Measurements from ENCODE around the gene CRB2. TPM values are rescaled to one million over a fixed set of nuclear protein-coding genes. Genes with fewer than 3 reads are reported as not detected.

CRB2 gene
- total RNA-seq, 1 donor from 2014 or later: 0.35 TPM

- no peak for DNase-seq (ENCODE audit: low read depth)
- no peak for TF ChIP-seq CTCF (conservative IDR thresholded peaks at IDR 0.05; ENCODE audit: low read depth, low read length)
- H3K4me3 ChIP-seq (ENCODE audit: low read depth, low read length): no peak overlapping the region
Observed at GRCh38 chr9:123391233-123391632, 35.2 kb downstream of the CRB2 start.

GRCh38 chr9:123391946-123392345, 35.9 kb downstream of the CRB2 start:
- no peak for DNase-seq (ENCODE audit: low read depth)
- H3K4me3 ChIP-seq (ENCODE audit: low read depth, low read length): no peak overlapping the region
- no peak for TF ChIP-seq CTCF (conservative IDR thresholded peaks at IDR 0.05; ENCODE audit: low read depth, low read length)

- DNase-seq (ENCODE audit: low read depth): no peak
- H3K4me3 ChIP-seq (ENCODE audit: low read depth, low read length): no peak overlapping the region
- TF ChIP-seq CTCF (conservative IDR thresholded peaks at IDR 0.05; ENCODE audit: low read depth, low read length): no peak
Observed at GRCh38 chr9:123392802-123393201, 36.8 kb downstream of the CRB2 start.

GRCh38 chr9:123394291-123395235, 38.6 kb downstream of the CRB2 start:
- TF ChIP-seq CTCF (conservative IDR thresholded peaks at IDR 0.05; ENCODE audit: low read depth, low read length): no peak
- H3K4me3 ChIP-seq (ENCODE audit: low read depth, low read length): no peak overlapping the region
- no peak for DNase-seq (ENCODE audit: low read depth)

- no peak for TF ChIP-seq CTCF (conservative IDR thresholded peaks at IDR 0.05; ENCODE audit: low read depth, low read length)
- H3K4me3 ChIP-seq (ENCODE audit: low read depth, low read length): no peak overlapping the region
- no peak for DNase-seq (ENCODE audit: low read depth)
Observed at GRCh38 chr9:123395276-123395688, 39.3 kb downstream of the CRB2 start.

- no peak for DNase-seq (ENCODE audit: low read depth)
- TF ChIP-seq CTCF (conservative IDR thresholded peaks at IDR 0.05; ENCODE audit: low read depth, low read length): no peak
- H3K4me3 ChIP-seq (ENCODE audit: low read depth, low read length): no peak overlapping the region
Observed at GRCh38 chr9:123395689-123396511, 39.9 kb downstream of the CRB2 start.
